ENCODE measurements around the gene TMEM33.
A peak's percentile ranks its signal among the peaks of the same experiment; 100 is the strongest.

Gene TMEM33

GRCh38 chr4:41977709-41978108 lies 42.5 kb downstream of the TMEM33 start:
- no peak overlapping the region for H3K4me3 ChIP-seq
- H3K4me1 ChIP-seq: no peaks in the 10 kb centered on the region
- no peaks in the 10 kb centered on the region for H3K27me3 ChIP-seq
- no peak for DNase-seq
- H3K9me3 ChIP-seq: no peaks in the 10 kb centered on the region
- TF ChIP-seq CTCF (IDR thresholded peaks at IDR 0.05): no peak
- H3K36me3 ChIP-seq: no peaks in the 10 kb centered on the region
- intact Hi-C loops (cut with DNase I; ENCODE audit: low total_unique reads): no loop called here
- no peak overlapping the region for H3K27ac ChIP-seq

GRCh38 chr4:41981456-41981855 lies 46.2 kb downstream of the TMEM33 start, which contains the start of gene DCAF4L1:
Gene DCAF4L1 (plus strand): TSS chr4:41981756. CDS start chr4:41981793, 37 bp downstream.
- Histone ChIP-seq H3K4me3 (no peak within 1 kb of the TSS), H3K27ac (no peak within 1 kb of the TSS), H3K36me3 (no peaks in the 10 kb centered on the region), H3K4me1 (no peaks in the 10 kb centered on the region), H3K27me3 (no peaks in the 10 kb centered on the region), H3K9me3 (no peaks in the 10 kb centered on the region)
- DNase-seq: no peak
- intact Hi-C loops (cut with DNase I; ENCODE audit: low total_unique reads): no loop called here
- TF ChIP-seq CTCF (IDR thresholded peaks at IDR 0.05): no peak

- Histone ChIP-seq H3K36me3 (no peaks in the 10 kb centered on the region), H3K27ac (no peak overlapping the region), H3K4me3 (no peak overlapping the region), H3K4me1 (no peaks in the 10 kb centered on the region), H3K9me3 (no peaks in the 10 kb centered on the region), H3K27me3 (no peaks in the 10 kb centered on the region)
- intact Hi-C loops (cut with DNase I; ENCODE audit: low total_unique reads): no loop called here
- no peak for DNase-seq
- no peak for TF ChIP-seq CTCF (IDR thresholded peaks at IDR 0.05)
Observed at GRCh38 chr4:41982716-41983115, 47.5 kb downstream of the TMEM33 start.

- no peak for DNase-seq
- Histone ChIP-seq H3K27ac (no peak overlapping the region), H3K27me3 (no peaks in the 10 kb centered on the region), H3K4me1 (peaks cover 0 to 15% (median 6%) of the 10 kb centered on the region in 4 donors), H3K9me3 (no peaks in the 10 kb centered on the region), H3K36me3 (no peaks in the 10 kb centered on the region), H3K4me3 (no peak overlapping the region)
- TF ChIP-seq CTCF (IDR thresholded peaks at IDR 0.05): no peak
- intact Hi-C loops (cut with DNase I; ENCODE audit: low total_unique reads): no loop called here
Observed at GRCh38 chr4:41985151-41985550, 49.9 kb downstream of the TMEM33 start.

GRCh38 chr4:41989994-41990364 lies 54.8 kb downstream of the TMEM33 start:
- H3K27me3 ChIP-seq: no peaks in the 10 kb centered on the region
- no peak for DNase-seq
- peak overlapping the region; percentile 82 to 84 for H3K27ac ChIP-seq
- no peaks in the 10 kb centered on the region for H3K9me3 ChIP-seq
- H3K4me1 ChIP-seq: peaks cover 3 to 45% (median 18%) of the 10 kb centered on the region in 4 donors
- intact Hi-C loops (cut with DNase I; ENCODE audit: low total_unique reads): loop anchor here (5.0 kb wide), 1 partner anchor 53 kb away; the partner anchor contains the start of gene TMEM33
- peak overlapping the region; percentile 87 to 95 for H3K4me3 ChIP-seq
- no peaks in the 10 kb centered on the region for H3K36me3 ChIP-seq
- TF ChIP-seq CTCF (IDR thresholded peaks at IDR 0.05): no peak

All from tibial artery (tissue), 4 donors.